K562 (cell line): ENCODE data around the gene CREM. TPM values are rescaled to one million over a fixed set of nuclear protein-coding genes. Genes with fewer than 3 reads are reported as not detected.

Experiments
- EP400 ChIP-seq: fragments of 450-650 bp; IDR thresholded peaks from 2 replicates; pipeline ENCODE4 v1.6.1; 2017; ENCODE audit warnings: antibody characterized with exemption, mild to moderate bottlenecking, moderate library complexity
- HOMEZ ChIP-seq: fragments of 250-450 bp; sonication (Bioruptor Pico); IDR thresholded peaks from 2 replicates; pipeline ENCODE4 v1.4.0; 2020; ENCODE audit warnings: mild to moderate bottlenecking, moderate library complexity
- TBP ChIP-seq: optimal IDR thresholded peaks from 2 replicates; pipeline ENCODE3; 2011; ENCODE audit warnings: low read depth, low read length, improper control_type of control experiment
- ZBTB5 ChIP-seq: fragments of 450-650 bp; IDR thresholded peaks from 2 replicates; pipeline ENCODE4 v1.6.1; 2017; ENCODE audit warnings: antibody characterized with exemption
- ZNF518B ChIP-seq: fragments of 250-450 bp; sonication (Bioruptor Pico); IDR thresholded peaks from 2 replicates; pipeline ENCODE4 v1.5.0; 2021; ENCODE audit warnings: mild to moderate bottlenecking, moderate library complexity
- polyA plus RNA-seq, 8 experiments: library from polyadenylated mRNA; depleted of rRNA in 4 of 8; stranded (reverse) in 5 of 8; unstranded in 3 of 8; fragments of >200 nt; fragmentation: Nextera tagmentation in 2 of 8; fragmentation: Illumina TruSeq in 1 of 8; extraction: Ambion mirVana in 2 of 8; extraction: Trizol in 1 of 8; gene quantifications; 2 replicates each; pipeline versions ENCODE4 v1.2.1 to v1.2.3, GENCODE V29; 2011 to 2014; ENCODE audit warnings: inconsistent platforms in 1 of 8, missing spikeins in 1 of 8
- total RNA-seq, 7 experiments: library from RNA; depleted of rRNA in 6 of 7; stranded (reverse); fragments of >200 nt in 6 of 7; fragmentation: Illumina TruSeq in 2 of 7; extraction: Trizol in 2 of 7; gene quantifications; 2 replicates each; pipeline versions ENCODE4 v1.2.1 to v1.2.3, GENCODE V29; 2011 to 2021; ENCODE audit warnings: low replicate concordance in 1 of 7
- TF ChIP-seq, protein P1 (sequence below): fragments of 450-650 bp; IDR thresholded peaks from 2 replicates; pipeline ENCODE4 v1.6.1; 2016; ENCODE audit warnings: mild to moderate bottlenecking
- TF ChIP-seq, protein P2 (sequence below): IDR thresholded peaks from 2 replicates; pipeline ENCODE4 v1.6.1; 2016; ENCODE audit warnings: missing genetic modification characterization, missing compliant biosample characterization

The CREM gene
- total and polyA plus RNA-seq, 9 of the 15 experiments (the other 6 are each of a cell fraction or from before 2014, with no cell fraction given) = 39.1 to 70.2 (median 48.3) TPM

- no peak for TF ChIP-seq ZNF518B (CRISPR knock-in tag)
- TF ChIP-seq, protein P1, sequence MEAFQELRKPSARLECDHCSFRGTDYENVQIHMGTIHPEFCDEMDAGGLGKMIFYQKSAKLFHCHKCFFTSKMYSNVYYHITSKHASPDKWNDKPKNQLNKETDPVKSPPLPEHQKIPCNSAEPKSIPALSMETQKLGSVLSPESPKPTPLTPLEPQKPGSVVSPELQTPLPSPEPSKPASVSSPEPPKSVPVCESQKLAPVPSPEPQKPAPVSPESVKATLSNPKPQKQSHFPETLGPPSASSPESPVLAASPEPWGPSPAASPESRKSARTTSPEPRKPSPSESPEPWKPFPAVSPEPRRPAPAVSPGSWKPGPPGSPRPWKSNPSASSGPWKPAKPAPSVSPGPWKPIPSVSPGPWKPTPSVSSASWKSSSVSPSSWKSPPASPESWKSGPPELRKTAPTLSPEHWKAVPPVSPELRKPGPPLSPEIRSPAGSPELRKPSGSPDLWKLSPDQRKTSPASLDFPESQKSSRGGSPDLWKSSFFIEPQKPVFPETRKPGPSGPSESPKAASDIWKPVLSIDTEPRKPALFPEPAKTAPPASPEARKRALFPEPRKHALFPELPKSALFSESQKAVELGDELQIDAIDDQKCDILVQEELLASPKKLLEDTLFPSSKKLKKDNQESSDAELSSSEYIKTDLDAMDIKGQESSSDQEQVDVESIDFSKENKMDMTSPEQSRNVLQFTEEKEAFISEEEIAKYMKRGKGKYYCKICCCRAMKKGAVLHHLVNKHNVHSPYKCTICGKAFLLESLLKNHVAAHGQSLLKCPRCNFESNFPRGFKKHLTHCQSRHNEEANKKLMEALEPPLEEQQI = no peak
- no peak for TF ChIP-seq HOMEZ (CRISPR knock-in tag)
- TF ChIP-seq, protein P2, sequence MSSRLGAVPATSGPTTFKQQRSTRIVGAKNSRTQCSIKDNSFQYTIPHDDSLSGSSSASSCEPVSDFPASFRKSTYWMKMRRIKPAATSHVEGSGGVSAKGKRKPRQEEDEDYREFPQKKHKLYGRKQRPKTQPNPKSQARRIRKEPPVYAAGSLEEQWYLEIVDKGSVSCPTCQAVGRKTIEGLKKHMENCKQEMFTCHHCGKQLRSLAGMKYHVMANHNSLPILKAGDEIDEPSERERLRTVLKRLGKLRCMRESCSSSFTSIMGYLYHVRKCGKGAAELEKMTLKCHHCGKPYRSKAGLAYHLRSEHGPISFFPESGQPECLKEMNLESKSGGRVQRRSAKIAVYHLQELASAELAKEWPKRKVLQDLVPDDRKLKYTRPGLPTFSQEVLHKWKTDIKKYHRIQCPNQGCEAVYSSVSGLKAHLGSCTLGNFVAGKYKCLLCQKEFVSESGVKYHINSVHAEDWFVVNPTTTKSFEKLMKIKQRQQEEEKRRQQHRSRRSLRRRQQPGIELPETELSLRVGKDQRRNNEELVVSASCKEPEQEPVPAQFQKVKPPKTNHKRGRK (tag) = no peak
- no peak for TF ChIP-seq EP400
- no peak for TF ChIP-seq ZBTB5
- no peak for TF ChIP-seq TBP
Measured at GRCh38 chr10:35219292-35219691, 92.6 kb downstream of the CREM start (continued).
